Thoracic aorta (tissue), 2 donors: ENCODE measurements around the gene PALM2AKAP2. TPM values are rescaled to one million over a fixed set of nuclear protein-coding genes. Genes with fewer than 3 reads are reported as not detected.

Experiments used
- ATAC-seq: fragments of 150-250 bp; one replicate; pipeline ENCODE4 v1.8.0; 2017; ENCODE audit warnings: low read depth; ENCODE audit not compliant: insufficient number of reproducible peaks, low FRiP score
- DNase-seq: peaks from one replicate; pipeline ENCODE4 v3.0.0-alpha.2; 2020; ENCODE audit warnings: low spot score
- H3K27ac ChIP-seq, 2 donors: fragments of 200-600 bp; sonication (generic); 1 replicate in 1 of 2; 2 replicates in 1 of 2; pipeline ENCODE4 v1.5.1; 2016; ENCODE audit warnings: mild to moderate bottlenecking in 2 of 2, moderate library complexity in 2 of 2
- H3K27me3 ChIP-seq: fragments of 200-600 bp; sonication (generic); replicated peaks from 2 replicates; pipeline ENCODE4 v1.6.0; 2016; ENCODE audit warnings: mild to moderate bottlenecking; ENCODE audit not compliant: insufficient read depth
- H3K36me3 ChIP-seq: fragments of 200-600 bp; sonication (generic); one replicate; pipeline ENCODE4 v1.5.1; 2016
- H3K4me1 ChIP-seq, 2 donors: fragments of 200-600 bp; sonication (generic); 1 replicate in 1 of 2; 2 replicates in 1 of 2; pipeline versions ENCODE4 v1.5.1 to v1.6.0; 2016; ENCODE audit warnings: low read depth in 2 of 2, mild to moderate bottlenecking in 1 of 2; ENCODE audit not compliant: control insufficient read depth in 1 of 2
- H3K4me3 ChIP-seq: fragments of 200-600 bp; sonication (generic); 2 replicates; pipeline ENCODE4 v1.5.1; 2016; ENCODE audit warnings: mild to moderate bottlenecking
- H3K9me3 ChIP-seq: fragments of 200-600 bp; sonication (generic); 2 replicates; pipeline ENCODE4 v1.5.1; 2016
- total RNA-seq, 2 donors: library from RNA; depleted of rRNA; stranded (reverse); fragments of >200 nt; gene quantifications; one replicate each; pipeline versions ENCODE4 v1.1.0 to v1.2.3, GENCODE V29; 2016
- TF ChIP-seq, protein P1 (sequence below): fragments of 200-600 bp; sonication (generic); IDR thresholded peaks from one replicate; pipeline ENCODE4 v1.5.1; 2019; ENCODE audit warnings: antibody characterized with exemption

The PALM2AKAP2 gene
- total RNA-seq, 2 donors from 2014 or later = 45.9 to 84.2 TPM

DNA sequence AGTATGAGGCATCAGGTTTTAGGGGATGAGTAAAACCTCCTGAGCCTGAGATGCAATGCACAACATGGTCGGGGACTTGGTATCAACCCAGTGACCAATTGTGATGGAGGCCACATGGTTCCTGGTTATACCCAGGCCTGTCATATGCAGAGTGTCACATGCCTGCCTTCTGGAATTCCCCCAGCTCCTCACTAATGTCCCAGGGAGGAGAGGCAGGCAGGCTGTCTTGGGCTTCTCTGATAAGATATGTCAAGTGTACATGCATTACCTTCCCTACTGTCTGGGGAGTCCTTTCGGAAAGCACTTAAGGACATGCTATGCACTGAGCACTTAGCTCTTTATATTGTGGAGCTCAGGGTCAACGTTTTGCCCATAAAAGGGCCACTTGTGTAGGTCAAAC, 14.2 kb upstream of the PALM2AKAP2 start:
- ATAC-seq (no peak), DNase-seq (no peak)
- TF ChIP-seq, protein P1, sequence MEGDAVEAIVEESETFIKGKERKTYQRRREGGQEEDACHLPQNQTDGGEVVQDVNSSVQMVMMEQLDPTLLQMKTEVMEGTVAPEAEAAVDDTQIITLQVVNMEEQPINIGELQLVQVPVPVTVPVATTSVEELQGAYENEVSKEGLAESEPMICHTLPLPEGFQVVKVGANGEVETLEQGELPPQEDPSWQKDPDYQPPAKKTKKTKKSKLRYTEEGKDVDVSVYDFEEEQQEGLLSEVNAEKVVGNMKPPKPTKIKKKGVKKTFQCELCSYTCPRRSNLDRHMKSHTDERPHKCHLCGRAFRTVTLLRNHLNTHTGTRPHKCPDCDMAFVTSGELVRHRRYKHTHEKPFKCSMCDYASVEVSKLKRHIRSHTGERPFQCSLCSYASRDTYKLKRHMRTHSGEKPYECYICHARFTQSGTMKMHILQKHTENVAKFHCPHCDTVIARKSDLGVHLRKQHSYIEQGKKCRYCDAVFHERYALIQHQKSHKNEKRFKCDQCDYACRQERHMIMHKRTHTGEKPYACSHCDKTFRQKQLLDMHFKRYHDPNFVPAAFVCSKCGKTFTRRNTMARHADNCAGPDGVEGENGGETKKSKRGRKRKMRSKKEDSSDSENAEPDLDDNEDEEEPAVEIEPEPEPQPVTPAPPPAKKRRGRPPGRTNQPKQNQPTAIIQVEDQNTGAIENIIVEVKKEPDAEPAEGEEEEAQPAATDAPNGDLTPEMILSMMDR = no peak
- no peaks in the 10 kb centered on the region for H3K36me3 ChIP-seq
- H3K4me3 ChIP-seq = no peak overlapping the region
- H3K27me3 ChIP-seq = no peaks in the 10 kb centered on the region
- H3K4me1 ChIP-seq = peaks cover 18 to 23% of the 10 kb centered on the region in 2 donors
- no peaks in the 10 kb centered on the region for H3K9me3 ChIP-seq
- no peak overlapping the region for H3K27ac ChIP-seq

DNA sequence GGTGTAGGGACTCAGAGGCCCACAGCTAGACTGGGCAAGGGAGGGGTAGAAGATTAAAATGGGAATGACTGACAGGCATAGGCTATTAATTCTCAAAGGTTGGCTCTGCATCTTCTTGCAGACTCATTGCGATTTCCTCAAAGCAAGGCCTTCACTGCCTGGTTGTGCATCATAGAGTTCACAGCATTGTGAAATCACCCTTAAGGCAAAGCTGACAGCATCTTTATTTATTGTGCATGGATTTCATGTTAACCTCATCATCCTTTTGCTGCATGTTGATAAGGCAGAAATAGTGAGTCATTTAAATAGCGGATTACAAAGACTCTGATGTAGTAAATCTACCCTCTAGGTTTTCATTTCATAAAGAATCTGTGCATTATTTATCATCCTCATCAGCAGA, 13.6 kb upstream of the PALM2AKAP2 start:
- no peak overlapping the region for H3K27ac ChIP-seq
- H3K27me3 ChIP-seq = no peaks in the 10 kb centered on the region
- TF ChIP-seq, protein P1 = no peak
- ATAC-seq (no peak), DNase-seq (no peak)
- H3K4me3 ChIP-seq = no peak overlapping the region
- H3K36me3 ChIP-seq = no peaks in the 10 kb centered on the region
- H3K9me3 ChIP-seq = no peaks in the 10 kb centered on the region
- H3K4me1 ChIP-seq = peaks cover 23 to 28% of the 10 kb centered on the region in 2 donors

DNA sequence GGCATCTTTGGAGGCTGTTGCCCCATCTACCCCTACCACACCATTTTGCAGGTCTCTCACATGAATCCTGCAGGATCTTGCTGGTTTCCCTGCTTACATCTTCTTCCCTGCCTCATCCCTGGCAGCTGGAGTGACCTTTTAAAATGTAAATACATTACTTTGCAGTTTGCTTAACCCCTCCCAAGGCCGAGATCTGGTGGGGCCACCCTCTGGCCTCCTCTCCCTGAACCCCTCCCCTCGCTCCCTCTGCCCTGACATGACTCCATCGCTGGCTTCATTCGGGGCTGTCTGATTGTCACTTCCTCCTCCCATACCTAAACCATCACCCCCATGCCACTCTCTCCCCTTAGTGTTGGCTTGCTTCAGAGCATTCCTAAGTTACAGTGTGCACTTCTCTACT, 12.6 kb upstream of the PALM2AKAP2 start:
- no peak for DNase-seq
- H3K9me3 ChIP-seq = no peaks in the 10 kb centered on the region
- TF ChIP-seq, protein P1 = no peak
- ATAC-seq = no peak
- H3K4me1 ChIP-seq = peaks cover 30 to 39% of the 10 kb centered on the region in 2 donors
- no peaks in the 10 kb centered on the region for H3K27me3 ChIP-seq
- no peak overlapping the region for H3K27ac ChIP-seq
- H3K36me3 ChIP-seq = no peaks in the 10 kb centered on the region
- no peak overlapping the region for H3K4me3 ChIP-seq

DNA sequence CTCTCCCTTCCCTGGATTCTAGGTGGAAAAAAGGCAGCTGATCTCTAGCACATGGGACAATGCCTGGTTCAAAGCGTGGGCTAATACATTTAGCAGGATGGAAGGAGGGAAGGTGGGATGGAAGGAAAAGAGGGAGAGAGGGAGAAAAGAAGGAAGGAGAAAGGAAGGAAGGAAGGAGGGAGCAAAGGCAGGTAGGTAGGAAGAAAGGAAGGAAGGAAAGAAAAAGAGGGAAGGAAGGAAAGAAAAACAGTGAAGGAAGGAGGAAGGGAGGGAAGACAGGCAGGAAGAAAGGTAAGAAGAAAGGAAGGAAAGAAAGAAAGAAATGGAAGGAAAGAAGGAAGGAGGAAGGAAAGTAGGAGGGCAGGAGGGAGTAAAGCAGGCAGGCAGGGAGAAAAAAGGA, 12.2 kb upstream of the PALM2AKAP2 start:
- DNase-seq = no peak
- Histone ChIP-seq H3K27ac (no peak overlapping the region), H3K27me3 (no peaks in the 10 kb centered on the region), H3K4me1 (peaks cover 30 to 42% of the 10 kb centered on the region in 2 donors), H3K36me3 (no peaks in the 10 kb centered on the region), H3K4me3 (no peak overlapping the region), H3K9me3 (no peaks in the 10 kb centered on the region)
- TF ChIP-seq, protein P1 = no peak
- ATAC-seq = no peak

DNA sequence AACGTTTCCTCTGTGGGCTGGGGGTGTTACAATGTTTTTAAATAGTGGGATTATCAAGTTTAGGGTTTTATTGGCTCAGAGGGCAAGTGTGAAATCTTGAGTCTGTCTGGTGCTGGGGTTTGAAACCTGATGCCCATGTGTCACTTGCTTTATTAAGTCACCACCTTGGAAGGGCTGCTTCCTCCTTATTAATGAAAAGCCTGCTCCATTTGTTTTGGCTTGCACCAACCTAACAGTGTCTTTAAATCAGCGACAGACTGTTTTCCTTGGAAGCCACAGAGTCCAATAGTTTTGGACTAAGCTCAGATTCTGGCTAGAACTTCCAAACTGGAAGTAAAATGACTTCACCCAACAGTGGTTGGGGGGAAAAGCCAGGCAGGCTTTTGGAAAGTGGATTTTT, 10.7 kb upstream of the PALM2AKAP2 start:
- Histone ChIP-seq H3K27me3 (no peaks in the 10 kb centered on the region), H3K27ac (peak overlapping the region in 1 of 2 donors; percentile 47), H3K36me3 (no peaks in the 10 kb centered on the region), H3K4me3 (peak overlapping the region; percentile 16), H3K9me3 (no peaks in the 10 kb centered on the region), H3K4me1 (peaks cover 30 to 42% of the 10 kb centered on the region in 2 donors)
- DNase-seq (no peak), ATAC-seq (peak; percentile 84)
- TF ChIP-seq, protein P1 = no peak
